Renal cortical epithelial cell (primary cell): ENCODE data around the gene AMPD1. TPM values are rescaled to one million over a fixed set of nuclear protein-coding genes. Genes with fewer than 3 reads are reported as not detected.
A peak's percentile ranks its signal among the peaks of the same experiment; 100 is the strongest.

Experiments used
- DNase-seq: peaks from one replicate; pipeline ENCODE4 v3.0.0-alpha.2; 2011; ENCODE audit warnings: low read depth
- total RNA-seq: library from RNA; depleted of rRNA; stranded (reverse); fragments of >200 nt; gene quantifications from 2 replicates; pipeline ENCODE4 v1.2.3, GENCODE V29; 2014

The AMPD1 gene
- total RNA-seq, result not detected in 2 replicates

- DNase-seq, result peak; percentile 19
Measured at GRCh38 chr1:114695430-114696058, at the start of gene AMPD1. TSS of gene AMPD1 (minus strand) at chr1:114695546. CDS start at chr1:114695471, 75 bp downstream.

GRCh38 chr1:114741963-114742746 lies 46.8 kb upstream of the AMPD1 start:
- no peak for DNase-seq

DNA sequence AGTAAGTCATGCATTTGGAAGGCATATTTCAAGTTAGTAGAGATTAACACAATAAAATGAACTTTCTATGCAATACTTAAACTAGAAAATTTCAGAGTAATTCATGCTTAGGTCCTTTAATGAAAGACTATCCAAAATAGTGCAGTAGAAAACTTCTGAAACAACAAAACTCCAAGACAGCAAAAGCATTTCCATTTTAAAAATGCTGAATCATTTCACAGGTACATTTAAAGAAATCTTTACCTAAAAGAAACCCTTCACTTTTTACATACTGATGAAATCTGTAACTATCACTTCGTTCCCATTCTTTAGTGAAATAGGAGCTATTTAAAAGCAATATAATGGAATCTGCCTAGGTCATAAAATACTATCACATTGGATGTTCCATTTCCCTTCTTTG lies 45.0 kb upstream of the AMPD1 start:
- no peak for DNase-seq

GRCh38 chr1:114737314-114737849 lies 42.0 kb upstream of the AMPD1 start:
- DNase-seq, result no peak

DNA sequence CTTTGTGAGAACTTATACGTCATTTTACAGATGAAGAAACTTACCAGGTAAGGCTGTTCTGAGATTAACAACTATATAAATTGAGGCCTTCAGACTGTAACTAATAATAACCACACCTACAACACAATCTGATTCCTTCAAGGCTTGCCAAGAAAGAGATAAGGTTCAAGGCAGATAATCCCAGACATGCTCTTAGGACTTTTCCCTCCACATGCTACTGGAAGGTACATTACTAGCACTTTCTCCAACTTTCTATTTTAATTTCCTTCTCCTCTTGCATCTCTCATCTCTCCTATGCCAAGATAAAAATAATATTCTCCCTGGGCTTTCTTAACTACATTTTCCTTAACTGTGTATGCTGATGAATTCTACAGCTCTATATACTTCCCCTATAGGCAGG lies 40.1 kb upstream of the AMPD1 start:
- no peak for DNase-seq

DNA sequence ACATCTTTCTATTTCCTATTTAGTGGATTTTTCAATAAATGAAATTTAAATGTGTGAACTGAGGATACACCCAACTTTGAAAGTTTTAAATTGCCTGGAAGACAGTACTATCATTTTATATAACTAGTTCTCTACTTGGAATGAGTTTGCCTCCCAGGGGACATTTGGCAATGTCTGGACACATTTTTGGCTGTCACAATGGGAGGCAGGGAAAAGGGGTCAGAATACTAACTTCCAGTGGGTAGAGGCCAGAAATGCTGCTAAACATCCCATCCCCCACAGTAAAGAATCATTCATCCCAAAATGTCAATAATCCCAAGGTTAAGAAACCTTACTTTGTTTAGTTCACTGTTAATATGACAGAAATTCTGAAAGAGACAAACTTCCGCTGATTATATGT lies 34.4 kb upstream of the AMPD1 start:
- no peak for DNase-seq

GRCh38 chr1:114728553-114728952 lies 33.2 kb upstream of the AMPD1 start:
- DNase-seq, result no peak

DNA sequence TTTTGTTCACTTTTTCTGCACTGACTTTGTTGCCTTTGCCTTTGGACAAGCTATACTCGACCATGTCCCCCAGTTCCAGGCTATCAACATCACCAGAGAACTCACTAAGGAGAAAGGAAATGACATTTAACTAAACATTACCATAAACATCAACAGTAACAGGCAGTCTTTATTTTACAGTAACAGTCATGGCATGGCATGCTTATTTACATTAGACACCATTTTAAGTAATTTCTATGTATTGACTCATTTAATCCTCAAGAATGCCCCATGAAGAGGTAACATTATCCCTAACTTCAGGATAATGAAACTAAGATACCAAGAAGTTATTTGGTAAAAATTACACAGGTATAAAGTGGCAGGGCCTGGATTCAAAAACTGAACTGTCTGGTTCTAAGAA lies 29.9 kb upstream of the AMPD1 start:
- DNase-seq, result no peak

DNA sequence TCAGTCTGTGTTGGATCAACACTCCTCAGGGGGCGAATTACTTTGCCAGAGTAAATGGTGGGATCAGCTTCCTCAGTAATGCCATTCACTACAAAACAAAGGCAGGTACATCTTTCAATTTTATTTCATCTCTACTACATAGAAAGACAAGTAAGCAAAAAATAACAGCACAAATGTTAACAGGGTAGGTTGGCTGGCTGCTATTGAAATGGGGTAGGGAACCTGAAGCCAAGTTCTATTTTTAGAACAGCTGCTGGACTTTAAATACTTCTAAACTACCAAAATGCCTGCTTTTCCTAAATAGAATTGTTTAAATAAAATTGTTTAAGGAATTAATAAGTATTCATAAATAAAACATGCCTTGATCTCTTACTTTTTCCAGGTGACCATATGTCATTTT lies 28.6 kb upstream of the AMPD1 start:
- DNase-seq, result no peak

DNA sequence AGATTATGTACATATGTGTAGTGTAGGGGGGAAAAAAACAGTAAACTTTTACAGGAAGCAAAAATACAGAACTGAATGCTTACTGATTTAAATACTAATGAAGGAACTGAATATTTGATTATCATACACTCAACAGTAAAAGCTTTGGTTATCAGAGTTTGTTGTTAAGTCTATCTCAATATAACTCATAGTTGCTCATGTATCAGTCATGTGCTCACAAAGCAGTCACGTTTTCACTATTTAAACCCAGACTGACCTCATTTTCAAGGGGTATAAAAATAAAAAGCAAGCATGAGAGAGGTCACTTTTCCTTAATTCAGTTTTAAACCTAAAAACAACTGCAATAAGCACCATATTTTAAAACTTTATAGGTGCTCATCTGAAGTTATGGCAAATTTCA lies 28.1 kb upstream of the AMPD1 start:
- no peak for DNase-seq

- no peak for DNase-seq
Measured at GRCh38 chr1:114720492-114720891, 25.1 kb upstream of the AMPD1 start.

DNA sequence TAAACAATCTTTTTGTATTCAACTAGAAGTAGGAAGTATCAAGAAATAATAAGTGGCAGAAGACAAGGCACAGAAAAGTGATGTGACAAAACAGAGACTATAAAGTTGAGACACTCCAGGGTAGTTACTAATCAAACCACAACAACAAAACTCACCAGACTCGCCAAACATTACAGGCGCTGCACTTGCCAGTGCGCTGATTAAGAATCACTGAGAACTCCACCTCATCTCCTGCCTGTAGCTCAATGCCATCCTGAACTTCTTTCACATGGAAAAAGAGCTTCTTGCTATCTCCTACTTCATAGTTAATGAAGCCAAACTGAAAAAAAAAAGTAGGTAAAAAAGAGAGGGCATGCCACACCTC lies 24.1 kb upstream of the AMPD1 start:
- peak; percentile 16 for DNase-seq

GRCh38 chr1:114718661-114719423 lies 23.5 kb upstream of the AMPD1 start:
- DNase-seq, result peak; percentile 37

- DNase-seq, result peak; percentile 74
Measured at GRCh38 chr1:114716304-114717170, 21.2 kb upstream of the AMPD1 start, which contains the start of gene NRAS. TSS of gene NRAS (minus strand) at chr1:114716771. CDS start at chr1:114716160, 611 bp downstream.

DNA sequence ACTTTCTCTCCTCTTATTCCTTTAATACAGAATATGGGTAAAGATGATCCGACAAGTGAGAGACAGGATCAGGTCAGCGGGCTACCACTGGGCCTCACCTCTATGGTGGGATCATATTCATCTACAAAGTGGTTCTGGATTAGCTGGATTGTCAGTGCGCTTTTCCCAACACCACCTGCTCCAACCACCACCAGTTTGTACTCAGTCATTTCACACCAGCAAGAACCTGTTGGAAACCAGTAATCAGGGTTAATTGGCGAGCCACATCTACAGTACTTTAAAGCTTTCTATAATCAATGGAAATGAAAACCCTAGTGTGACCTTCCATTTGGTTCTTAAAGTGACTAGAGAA lies 20.6 kb upstream of the AMPD1 start:
- DNase-seq, result no peak

DNA sequence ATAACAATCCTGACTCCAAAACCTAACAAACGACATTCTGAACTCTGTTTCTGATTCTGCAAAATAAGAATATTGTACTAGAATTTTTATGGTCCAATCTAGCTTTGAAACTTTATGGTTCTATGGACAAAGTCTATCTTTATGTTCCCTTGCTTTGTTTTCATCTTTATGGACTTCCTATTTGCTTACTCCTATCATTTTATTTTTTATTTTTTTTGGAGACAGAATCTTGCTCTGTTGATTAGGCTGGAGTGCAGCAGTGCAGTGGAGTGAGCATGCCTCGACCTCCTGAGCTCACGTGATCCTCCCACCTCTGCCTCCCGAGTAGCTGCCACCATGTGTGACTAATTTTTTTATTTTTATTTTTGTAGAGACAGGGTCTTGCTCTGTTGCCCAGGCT lies 17.6 kb upstream of the AMPD1 start:
- DNase-seq, result no peak

DNA sequence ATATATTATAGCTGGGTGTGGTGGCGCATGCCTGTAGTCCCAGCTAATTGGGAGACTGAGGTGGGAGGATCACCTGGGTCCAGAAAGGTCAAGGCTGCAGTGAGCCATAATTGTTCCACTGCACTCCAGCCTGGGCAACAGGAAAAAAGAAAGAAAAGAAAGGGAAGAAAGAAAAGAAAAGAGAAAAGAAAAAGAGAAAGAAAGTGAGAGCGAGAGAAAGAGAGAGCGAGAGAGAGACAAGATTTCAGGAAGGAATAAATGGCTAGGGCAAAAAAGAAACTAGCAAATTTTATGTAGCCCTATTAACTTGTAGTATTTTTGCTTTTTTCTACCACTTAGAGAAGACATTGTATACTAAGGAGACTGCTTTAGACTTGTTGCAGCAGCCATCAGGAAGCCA lies 15.0 kb upstream of the AMPD1 start:
- no peak for DNase-seq

DNA sequence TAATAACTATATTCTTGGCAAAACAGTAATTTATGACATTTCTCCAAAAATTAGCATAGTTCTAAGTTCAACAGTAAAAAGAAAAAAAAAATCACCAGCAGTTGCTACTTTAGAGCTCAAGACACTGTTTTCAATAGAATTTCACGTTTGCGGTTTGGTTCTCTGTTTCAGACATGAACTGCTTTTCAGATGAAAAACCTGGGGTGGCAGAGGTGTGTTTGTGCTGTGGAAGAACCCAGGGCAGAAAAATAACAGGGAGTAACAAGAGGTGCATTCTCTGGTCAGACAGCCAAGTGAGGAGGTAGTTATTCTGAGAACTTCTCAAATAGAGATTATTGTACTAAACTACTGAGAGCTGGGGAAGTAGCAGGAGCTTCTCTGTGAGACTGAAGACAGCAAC lies 12.3 kb upstream of the AMPD1 start:
- DNase-seq, result no peak

DNA sequence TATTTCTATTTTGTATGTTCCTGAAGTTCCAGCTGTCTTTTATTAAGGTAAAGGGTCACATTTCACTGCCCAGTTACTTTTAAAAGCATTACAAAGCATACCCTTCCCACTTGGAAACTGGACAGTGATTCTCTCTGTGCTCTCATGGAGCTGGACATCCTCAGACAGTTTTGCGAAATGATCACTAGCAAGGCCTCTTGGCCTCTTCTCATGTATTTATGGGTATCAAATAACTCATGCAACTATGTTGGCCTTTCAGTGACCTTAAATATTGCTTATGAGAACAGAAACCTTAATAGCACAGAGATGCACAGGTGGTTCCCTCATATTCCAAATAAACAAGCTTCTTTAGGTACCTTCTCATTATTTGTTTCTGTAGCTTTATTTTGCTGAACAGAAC lies 7.9 kb upstream of the AMPD1 start:
- DNase-seq, result no peak

- DNase-seq, result no peak
Measured at GRCh38 chr1:114702737-114703136, 7.4 kb upstream of the AMPD1 start.

- no peak for DNase-seq
Measured at GRCh38 chr1:114701931-114702330, 6.6 kb upstream of the AMPD1 start.
